Measurements from ENCODE around the gene ZBED2. TPM values are rescaled to one million over a fixed set of nuclear protein-coding genes. Genes with fewer than 3 reads are reported as not detected.

The ZBED2 gene
- total and polyA plus RNA-seq, 2 of the 8 experiments (the other 6 are each of a cell fraction or from before 2014, with no cell fraction given): not detected

- Histone ChIP-seq H3K56ac (replicated peaks; ENCODE audit: insufficient read length, low read depth, low read length) (no peak overlapping the region), H2AFZ (ENCODE audit: low read length) (peak overlapping the region; percentile 52; the same call in 1 of the 2 replicates), H2BK20ac (ENCODE audit: low read length) (no peak overlapping the region), H3K4me1 (replicated peaks in 1 of 4; ENCODE audit: control insufficient read depth in 3 of 4, insufficient read depth in 4 of 4, low read length in 3 of 4) (peaks cover 0 to 3% (median 1%) of the 10 kb centered on the region in 4 experiments; a peak in 1 of 7 replicates), H2BK120ac (replicated peaks; ENCODE audit: low read depth, low read length) (no peak overlapping the region), H3K23me2 (ENCODE audit: low read depth, low read length) (no peaks in the 10 kb centered on the region), H3K27ac (ENCODE audit: low read depth, low read length) (no peak overlapping the region), H3K9me3 (ENCODE audit: insufficient read depth in 2 of 2, low read depth in 1 of 2, low read length in 1 of 2) (no peaks in the 10 kb centered on the region), H3K4ac (replicated peaks; ENCODE audit: insufficient read length, low read depth, low read length) (no peak overlapping the region), H4K5ac (ENCODE audit: insufficient read length, low read depth, low read length) (no peak overlapping the region), H3K9ac (replicated peaks in 1 of 4; ENCODE audit: extremely low read depth in 1 of 4, low read depth in 3 of 4, low read length in 3 of 4) (no peak overlapping the region), H3K14ac (ENCODE audit: insufficient read length) (no peak overlapping the region), H2BK5ac (ENCODE audit: low read depth, low read length) (no peak overlapping the region), H3K23ac (ENCODE audit: insufficient read length) (no peak overlapping the region), H3K4me3 (ENCODE audit: extremely low read depth in 1 of 4, insufficient read depth in 2 of 4, low read depth in 3 of 4, low read length in 4 of 4) (no peak overlapping the region), H3K18ac (ENCODE audit: extremely low read depth, low read length) (no peak overlapping the region), H2AK5ac (ENCODE audit: low read depth, low read length) (no peak overlapping the region), H4K91ac (replicated peaks; ENCODE audit: insufficient read length, low read length) (no peak overlapping the region), H3K27me3 (replicated peaks in 1 of 4; ENCODE audit: control insufficient read depth in 3 of 4, extremely low read depth in 1 of 4, insufficient read depth in 3 of 4, low read length in 3 of 4) (no peaks in the 10 kb centered on the region), H3K4me2 (ENCODE audit: insufficient read depth in 1 of 2, low read depth in 2 of 2, low read length in 2 of 2) (no peak overlapping the region), H3K79me2 (ENCODE audit: control insufficient read depth in 1 of 2, insufficient read depth in 2 of 2, low read length in 2 of 2) (no peaks in the 10 kb centered on the region), H4K8ac (ENCODE audit: extremely low read depth, insufficient read depth, low read length) (no peak overlapping the region), H4K20me1 (replicated peaks in 1 of 2; ENCODE audit: control insufficient read depth in 1 of 2, insufficient read depth in 2 of 2, low read length in 2 of 2) (no peaks in the 10 kb centered on the region), H3K79me1 (ENCODE audit: low read depth, low read length) (no peaks in the 10 kb centered on the region), H3K36me3 (ENCODE audit: control insufficient read depth in 2 of 4, insufficient read depth in 4 of 4, low read length in 3 of 4) (no peaks in the 10 kb centered on the region), H2BK15ac (ENCODE audit: low read length) (no peak overlapping the region), H2BK12ac (ENCODE audit: low read depth, low read length) (no peak overlapping the region)
- 92% methylated on average over 1 of the region's 1 CpG; no CpG with 5 or more reads in 1 of the 2 experiments for WGBS, 2 experiments (ENCODE audit: extremely low coverage in 1 of 2, insufficient coverage in 1 of 2, insufficient read length in 1 of 2, insufficient replicate concordance in 2 of 2, low coverage in 1 of 2, low lambda C conversion rate in 2 of 2, missing lambda C conversion rate in 1 of 2)
- DNase-seq (ENCODE audit: low read depth in 1 of 2, low spot score in 2 of 2): no peak
- CTCF ChIA-PET (ENCODE audit: partially characterized antibody): interaction anchor here (1.3 kb wide), 1 partner anchor 9 kb away, joined by 3 read pairs; no protein-coding TSS in a partner anchor
- POLR2A ChIA-PET (ENCODE audit: partially characterized antibody): no interaction called here
- no peak for FAIRE-seq
- TF ChIP-seq RXRA (IDR thresholded peaks at IDR 0.05; ENCODE audit: insufficient read depth, low read depth, low read length) (no peak), CTBP2 (IDR thresholded peaks at IDR 0.05; ENCODE audit: borderline replicate concordance, insufficient read depth, insufficient read length, low read length) (no peak), E2F6 (IDR thresholded peaks at IDR 0.05) (no peak), CEBPB (IDR thresholded peaks at IDR 0.05; ENCODE audit: low read depth, low read length) (no peak), KDM4A (IDR thresholded peaks at IDR 0.05; ENCODE audit: low read depth, low read length, severe bottlenecking) (no peak), NRF1 (IDR thresholded peaks at IDR 0.05; ENCODE audit: low read depth, low read length) (no peak), TEAD4 (IDR thresholded peaks at IDR 0.05; ENCODE audit: low read depth, low read length) (no peak), EZH2 (IDR thresholded peaks at IDR 0.05; ENCODE audit: low read depth, low read length, severe bottlenecking) (no peak), JUND (IDR thresholded peaks at IDR 0.05; ENCODE audit: low read length) (no peak), GTF2F1 (IDR thresholded peaks at IDR 0.05; ENCODE audit: borderline replicate concordance, low read depth, low read length) (no peak), POLR2AphosphoS5 (IDR thresholded peaks at IDR 0.05; ENCODE audit: low read depth, low read length) (no peak), EP300 (IDR thresholded peaks at IDR 0.05; ENCODE audit: borderline replicate concordance in 1 of 2, low read depth in 2 of 2, low read length in 2 of 2) (no peak), SP1 (IDR thresholded peaks at IDR 0.05; ENCODE audit: low read depth, low read length) (no peak), CHD1 (IDR thresholded peaks at IDR 0.05; ENCODE audit: low read depth, low read length) (no peak)
Observed at GRCh38 chr3:111548092-111548491, 47.1 kb downstream of the ZBED2 start.

Measured in H1 (cell line).